K562 (cell line): ENCODE results near the gene HSD11B1L. TPM values are rescaled to one million over a fixed set of nuclear protein-coding genes. Genes with fewer than 3 reads are reported as not detected.

ENCODE experiments used
- CBFA2T2 ChIP-seq: fragments of 450-650 bp; conservative IDR thresholded peaks from 2 replicates; pipeline ENCODE4 v1.6.1; 2017; ENCODE audit warnings: mild to moderate bottlenecking
- CEBPG ChIP-seq, 3 experiments: fragments of 200-800 bp in 1 of 3; sonication (Bioruptor generic) in 1 of 3; sonication (generic) in 1 of 3; formaldehyde crosslinking in 1 of 3; IDR thresholded peaks in 2 of 3; conservative IDR thresholded peaks in 1 of 3; 2 replicates each; pipeline versions ENCODE4 v1.6.1 to v1.8.0; 2016 to 2022; ENCODE audit warnings: missing compliant biosample characterization in 2 of 3, missing genetic modification characterization in 2 of 3, mild to moderate bottlenecking in 1 of 3, missing genetic modification reagents in 1 of 3
- ERF ChIP-seq: fragments of 450-650 bp; formaldehyde crosslinking; IDR thresholded peaks from 2 replicates; pipeline ENCODE4 v1.4.0; 2020; ENCODE audit warnings: mild to moderate bottlenecking, mixed read lengths
- FOXJ2 ChIP-seq: fragments of 200-800 bp; sonication (Bioruptor generic); IDR thresholded peaks from 2 replicates; pipeline ENCODE4 v1.6.1; 2016; ENCODE audit warnings: missing genetic modification characterization, missing compliant biosample characterization
- KDM4B ChIP-seq, 2 experiments: fragments of 450-650 bp in 1 of 2; sonication (generic) in 1 of 2; IDR thresholded peaks; 2 replicates each; pipeline ENCODE4 v1.6.1; 2016 to 2017; ENCODE audit warnings: borderline replicate concordance in 2 of 2, antibody characterized with exemption in 1 of 2, low read depth in 1 of 2, mild to moderate bottlenecking in 1 of 2
- NFE2L1 ChIP-seq: fragments of 450-650 bp; IDR thresholded peaks from 2 replicates; pipeline ENCODE4 v1.6.1; 2016; ENCODE audit warnings: missing genetic modification characterization, low read depth, mild to moderate bottlenecking, missing compliant biosample characterization, moderate library complexity, borderline replicate concordance
- NR1H2 ChIP-seq: sonication (generic); formaldehyde crosslinking; IDR thresholded peaks from 2 replicates; pipeline ENCODE4 v1.4.0; 2020; ENCODE audit warnings: mild to moderate bottlenecking, missing genetic modification reagents
- SNRNP70 ChIP-seq: fragments of 200-400 bp; formaldehyde crosslinking; optimal IDR thresholded peaks from 2 replicates; pipeline ENCODE3; 2017; ENCODE audit warnings: low read depth, low read length
- SP1 ChIP-seq: sonication (generic); formaldehyde crosslinking; IDR thresholded peaks from 2 replicates; pipeline ENCODE4 v1.8.1; 2022; ENCODE audit warnings: mild to moderate bottlenecking, missing genetic modification reagents
- TARDBP ChIP-seq: fragments of 450-650 bp; IDR thresholded peaks from 2 replicates; pipeline ENCODE4 v1.6.1; 2016
- XRCC4 ChIP-seq: IDR thresholded peaks from one replicate; pipeline ENCODE4 v1.6.1; 2011; ENCODE audit not compliant: insufficient read depth, insufficient read length; ENCODE audit errors: extremely low read depth
- ZBTB1 ChIP-seq: sonication (generic); formaldehyde crosslinking; IDR thresholded peaks from 2 replicates; pipeline ENCODE4 v1.8.1; 2023; ENCODE audit warnings: missing genetic modification reagents, low read depth, mild to moderate bottlenecking, borderline replicate concordance
- ZNF175 ChIP-seq: fragments of 200-800 bp; sonication (Bioruptor generic); IDR thresholded peaks from 2 replicates; pipeline ENCODE4 v1.6.1; 2016; ENCODE audit warnings: low read depth, mild to moderate bottlenecking, missing genetic modification characterization, missing compliant biosample characterization
- ZNF282 ChIP-seq: sonication (generic); formaldehyde crosslinking; IDR thresholded peaks from 2 replicates; pipeline ENCODE4 v1.8.1; 2023; ENCODE audit warnings: missing genetic modification reagents
- ZNF668 ChIP-seq: fragments of 250-450 bp; sonication (Bioruptor Pico); IDR thresholded peaks from 2 replicates; pipeline ENCODE4 v1.8.0; 2022; ENCODE audit warnings: mild to moderate bottlenecking, inconsistent platforms
- ZNF780A ChIP-seq: fragments of 250-450 bp; sonication (Bioruptor Pico); IDR thresholded peaks from 2 replicates; pipeline ENCODE4 v1.5.0; 2021; ENCODE audit warnings: mild to moderate bottlenecking
- polyA plus RNA-seq, 8 experiments: library from polyadenylated mRNA; depleted of rRNA in 4 of 8; stranded (reverse) in 5 of 8; unstranded in 3 of 8; fragments of >200 nt; fragmentation: Nextera tagmentation in 2 of 8; fragmentation: Illumina TruSeq in 1 of 8; extraction: Ambion mirVana in 2 of 8; extraction: Trizol in 1 of 8; gene quantifications; 2 replicates each; pipeline versions ENCODE4 v1.2.1 to v1.2.3, GENCODE V29; 2011 to 2014; ENCODE audit warnings: inconsistent platforms in 1 of 8, missing spikeins in 1 of 8
- total RNA-seq, 7 experiments: library from RNA; depleted of rRNA in 6 of 7; stranded (reverse); fragments of >200 nt in 6 of 7; fragmentation: Illumina TruSeq in 2 of 7; extraction: Trizol in 2 of 7; gene quantifications; 2 replicates each; pipeline versions ENCODE4 v1.2.1 to v1.2.3, GENCODE V29; 2011 to 2021; ENCODE audit warnings: low replicate concordance in 1 of 7
- TF ChIP-seq, protein P1 (sequence below): fragments of 200-800 bp; sonication (Bioruptor generic); IDR thresholded peaks from 2 replicates; pipeline ENCODE4 v1.6.1; 2017; ENCODE audit warnings: missing genetic modification characterization, missing compliant biosample characterization
- TF ChIP-seq, protein P2 (sequence below), 2 experiments: fragments of 150-350 bp in 1 of 2; IDR thresholded peaks; 2 replicates each; pipeline ENCODE4 v1.6.1; 2012 to 2016; ENCODE audit warnings: low read depth in 2 of 2, low read length in 2 of 2, mild to moderate bottlenecking in 1 of 2, moderate library complexity in 1 of 2
- TF ChIP-seq, protein P3 (sequence below): sonication (generic); formaldehyde crosslinking; IDR thresholded peaks from 2 replicates; pipeline ENCODE4 v1.4.0; 2020; ENCODE audit warnings: mild to moderate bottlenecking, missing genetic modification reagents

HSD11B1L gene
- total and polyA plus RNA-seq, 9 of the 15 experiments (the other 6 are each of a cell fraction or from before 2014, with no cell fraction given): 0.31 to 7.7 (median 2.3) TPM

DNA sequence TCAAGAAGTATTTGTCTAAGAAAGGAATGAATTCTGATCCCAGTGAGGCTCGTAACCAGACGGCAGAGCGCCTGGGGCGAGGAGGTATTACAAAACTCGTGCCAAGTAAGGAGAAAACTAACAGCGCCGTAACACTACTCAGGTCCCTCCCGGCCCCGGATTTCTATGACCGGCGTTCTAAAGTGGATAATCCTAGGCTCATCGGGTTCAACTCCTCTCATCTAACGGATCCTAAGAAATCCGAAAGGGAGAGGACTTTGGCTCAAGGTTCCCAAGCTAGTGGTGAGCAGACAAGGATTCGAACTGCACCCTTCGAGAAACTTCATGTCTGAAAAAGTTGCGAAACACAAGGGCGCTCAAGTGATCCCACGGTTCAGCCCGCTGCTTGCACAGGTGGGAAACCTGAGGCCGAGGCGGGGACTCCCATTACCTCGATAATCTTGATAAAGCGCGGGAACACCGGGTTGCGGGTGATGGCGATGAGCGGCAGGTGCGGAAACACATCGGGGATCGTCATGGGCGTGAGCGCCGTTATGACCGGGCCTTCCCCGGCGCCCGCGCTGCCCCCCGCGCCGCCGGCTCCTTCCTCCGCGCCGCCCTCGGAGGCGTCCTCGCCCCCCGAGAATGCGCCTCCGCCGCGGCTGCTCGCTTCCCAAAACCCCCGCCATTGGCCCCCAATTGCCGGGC is 38.6 kb downstream of the HSD11B1L start (continued):
- TF ChIP-seq SP1 (CRISPR knock-in tag): peak; percentile 0; the same call in 1 of the 2 replicates
- 0 out of 4 replicates have a peak, but pooled peaks of 1 of the 2 experiments have one; percentile 4 for TF ChIP-seq KDM4B (IDR thresholded peaks at IDR 0.05; ENCODE audit: borderline replicate concordance in 2 of 2, low read depth in 1 of 2)
- TF ChIP-seq SNRNP70: no peak
- TF ChIP-seq ZNF668 (CRISPR knock-in tag): peak; percentile 43; the same call in 1 of the 2 replicates
- 0 out of 2 replicates have a peak, but pooled peaks have one; percentile 9 for TF ChIP-seq ZBTB1 (CRISPR knock-in tag)
- TF ChIP-seq NFE2L1 (tag): no peak
- TF ChIP-seq ZNF175 (CRISPR knock-in tag): peak; percentile 8; the same call in 1 of the 2 replicates
- no peak for TF ChIP-seq XRCC4
- TF ChIP-seq NR1H2 (CRISPR knock-in tag): peak; percentile 78; the same call in 1 of the 2 replicates
- TF ChIP-seq, protein P1, sequence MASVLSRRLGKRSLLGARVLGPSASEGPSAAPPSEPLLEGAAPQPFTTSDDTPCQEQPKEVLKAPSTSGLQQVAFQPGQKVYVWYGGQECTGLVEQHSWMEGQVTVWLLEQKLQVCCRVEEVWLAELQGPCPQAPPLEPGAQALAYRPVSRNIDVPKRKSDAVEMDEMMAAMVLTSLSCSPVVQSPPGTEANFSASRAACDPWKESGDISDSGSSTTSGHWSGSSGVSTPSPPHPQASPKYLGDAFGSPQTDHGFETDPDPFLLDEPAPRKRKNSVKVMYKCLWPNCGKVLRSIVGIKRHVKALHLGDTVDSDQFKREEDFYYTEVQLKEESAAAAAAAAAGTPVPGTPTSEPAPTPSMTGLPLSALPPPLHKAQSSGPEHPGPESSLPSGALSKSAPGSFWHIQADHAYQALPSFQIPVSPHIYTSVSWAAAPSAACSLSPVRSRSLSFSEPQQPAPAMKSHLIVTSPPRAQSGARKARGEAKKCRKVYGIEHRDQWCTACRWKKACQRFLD (CRISPR knock-in tag): peak; percentile 71
- TF ChIP-seq, protein P2, sequence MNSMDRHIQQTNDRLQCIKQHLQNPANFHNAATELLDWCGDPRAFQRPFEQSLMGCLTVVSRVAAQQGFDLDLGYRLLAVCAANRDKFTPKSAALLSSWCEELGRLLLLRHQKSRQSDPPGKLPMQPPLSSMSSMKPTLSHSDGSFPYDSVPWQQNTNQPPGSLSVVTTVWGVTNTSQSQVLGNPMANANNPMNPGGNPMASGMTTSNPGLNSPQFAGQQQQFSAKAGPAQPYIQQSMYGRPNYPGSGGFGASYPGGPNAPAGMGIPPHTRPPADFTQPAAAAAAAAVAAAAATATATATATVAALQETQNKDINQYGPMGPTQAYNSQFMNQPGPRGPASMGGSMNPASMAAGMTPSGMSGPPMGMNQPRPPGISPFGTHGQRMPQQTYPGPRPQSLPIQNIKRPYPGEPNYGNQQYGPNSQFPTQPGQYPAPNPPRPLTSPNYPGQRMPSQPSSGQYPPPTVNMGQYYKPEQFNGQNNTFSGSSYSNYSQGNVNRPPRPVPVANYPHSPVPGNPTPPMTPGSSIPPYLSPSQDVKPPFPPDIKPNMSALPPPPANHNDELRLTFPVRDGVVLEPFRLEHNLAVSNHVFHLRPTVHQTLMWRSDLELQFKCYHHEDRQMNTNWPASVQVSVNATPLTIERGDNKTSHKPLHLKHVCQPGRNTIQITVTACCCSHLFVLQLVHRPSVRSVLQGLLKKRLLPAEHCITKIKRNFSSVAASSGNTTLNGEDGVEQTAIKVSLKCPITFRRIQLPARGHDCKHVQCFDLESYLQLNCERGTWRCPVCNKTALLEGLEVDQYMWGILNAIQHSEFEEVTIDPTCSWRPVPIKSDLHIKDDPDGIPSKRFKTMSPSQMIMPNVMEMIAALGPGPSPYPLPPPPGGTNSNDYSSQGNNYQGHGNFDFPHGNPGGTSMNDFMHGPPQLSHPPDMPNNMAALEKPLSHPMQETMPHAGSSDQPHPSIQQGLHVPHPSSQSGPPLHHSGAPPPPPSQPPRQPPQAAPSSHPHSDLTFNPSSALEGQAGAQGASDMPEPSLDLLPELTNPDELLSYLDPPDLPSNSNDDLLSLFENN (IDR thresholded peaks at IDR 0.05; ENCODE audit: low read depth in 2 of 2, low read length in 2 of 2): no peak
- TF ChIP-seq FOXJ2 (tag): peak; percentile 43; the same call in 1 of the 2 replicates
- peak; percentile 65 for TF ChIP-seq CEBPG (CRISPR knock-in tag; IDR thresholded peaks at IDR 0.05)
- TF ChIP-seq CEBPG (tag; conservative IDR thresholded peaks at IDR 0.05 in 1 of 2, IDR thresholded peaks at IDR 0.05 in 1 of 2): peak; percentile 42 to 84; a peak in 2 of 4 replicates
- TF ChIP-seq CBFA2T2: no peak
- no peak for TF ChIP-seq TARDBP
- TF ChIP-seq, protein P3, sequence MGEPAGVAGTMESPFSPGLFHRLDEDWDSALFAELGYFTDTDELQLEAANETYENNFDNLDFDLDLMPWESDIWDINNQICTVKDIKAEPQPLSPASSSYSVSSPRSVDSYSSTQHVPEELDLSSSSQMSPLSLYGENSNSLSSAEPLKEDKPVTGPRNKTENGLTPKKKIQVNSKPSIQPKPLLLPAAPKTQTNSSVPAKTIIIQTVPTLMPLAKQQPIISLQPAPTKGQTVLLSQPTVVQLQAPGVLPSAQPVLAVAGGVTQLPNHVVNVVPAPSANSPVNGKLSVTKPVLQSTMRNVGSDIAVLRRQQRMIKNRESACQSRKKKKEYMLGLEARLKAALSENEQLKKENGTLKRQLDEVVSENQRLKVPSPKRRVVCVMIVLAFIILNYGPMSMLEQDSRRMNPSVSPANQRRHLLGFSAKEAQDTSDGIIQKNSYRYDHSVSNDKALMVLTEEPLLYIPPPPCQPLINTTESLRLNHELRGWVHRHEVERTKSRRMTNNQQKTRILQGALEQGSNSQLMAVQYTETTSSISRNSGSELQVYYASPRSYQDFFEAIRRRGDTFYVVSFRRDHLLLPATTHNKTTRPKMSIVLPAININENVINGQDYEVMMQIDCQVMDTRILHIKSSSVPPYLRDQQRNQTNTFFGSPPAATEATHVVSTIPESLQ (CRISPR knock-in tag): 0 out of 2 replicates have a peak, but pooled peaks have one; percentile 69
- 0 out of 2 replicates have a peak, but pooled peaks have one; percentile 66 for TF ChIP-seq ZNF282 (CRISPR knock-in tag)
- 0 out of 2 replicates have a peak, but pooled peaks have one; percentile 9 for TF ChIP-seq ERF
- no peak for TF ChIP-seq ZNF780A (CRISPR knock-in tag)
